Right kidney (tissue), 1 donor: ENCODE results near the gene OR4D2.

Experiments used
- DNase-seq: peaks from one replicate; pipeline ENCODE4 v3.0.0-alpha.2; 2016

OR4D2 gene

DNA sequence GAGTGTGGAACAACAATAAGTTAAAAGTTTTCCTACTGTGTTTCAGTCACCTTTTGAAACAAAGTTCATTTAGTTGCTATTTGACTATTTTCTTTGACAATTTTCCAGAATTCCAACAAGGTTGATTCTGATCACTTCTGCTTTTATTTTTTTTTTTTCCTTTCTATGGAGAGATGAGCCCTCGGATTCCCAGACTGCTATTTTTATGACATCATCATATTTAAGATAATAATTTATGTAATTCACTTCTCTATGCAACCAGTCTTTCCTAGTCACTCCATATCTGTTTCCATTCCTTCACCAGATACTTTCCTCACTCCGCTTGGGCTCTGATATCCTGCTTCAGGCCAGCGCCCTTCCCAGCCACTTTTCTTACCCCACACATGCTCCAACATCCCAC lies 8.1 kb downstream of the OR4D2 start:
- no peak for DNase-seq

DNA sequence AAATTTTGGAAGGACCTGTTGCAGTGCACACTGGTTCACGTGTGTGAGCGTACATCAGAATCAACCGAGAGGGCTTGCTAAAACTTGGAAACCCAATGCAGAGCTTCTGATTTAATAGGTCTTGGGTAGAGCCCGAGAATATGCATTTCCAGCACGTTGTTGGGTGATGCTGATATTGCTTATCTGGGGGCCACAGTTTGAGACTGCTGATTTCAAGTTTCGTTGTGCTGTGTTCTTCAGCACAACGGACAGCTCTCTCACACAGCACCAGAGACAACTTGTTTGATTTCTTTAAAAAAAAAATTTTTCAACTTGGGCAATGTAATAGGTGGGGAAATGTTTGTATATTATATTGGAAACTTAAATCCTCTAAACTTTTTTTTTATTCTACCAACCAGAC lies 9.4 kb downstream of the OR4D2 start:
- no peak for DNase-seq

- no peak for DNase-seq
Measured at GRCh38 chr17:58181796-58182195, 15.0 kb downstream of the OR4D2 start.

- no peak for DNase-seq
Measured at GRCh38 chr17:58183514-58183913, 16.7 kb downstream of the OR4D2 start.

DNA sequence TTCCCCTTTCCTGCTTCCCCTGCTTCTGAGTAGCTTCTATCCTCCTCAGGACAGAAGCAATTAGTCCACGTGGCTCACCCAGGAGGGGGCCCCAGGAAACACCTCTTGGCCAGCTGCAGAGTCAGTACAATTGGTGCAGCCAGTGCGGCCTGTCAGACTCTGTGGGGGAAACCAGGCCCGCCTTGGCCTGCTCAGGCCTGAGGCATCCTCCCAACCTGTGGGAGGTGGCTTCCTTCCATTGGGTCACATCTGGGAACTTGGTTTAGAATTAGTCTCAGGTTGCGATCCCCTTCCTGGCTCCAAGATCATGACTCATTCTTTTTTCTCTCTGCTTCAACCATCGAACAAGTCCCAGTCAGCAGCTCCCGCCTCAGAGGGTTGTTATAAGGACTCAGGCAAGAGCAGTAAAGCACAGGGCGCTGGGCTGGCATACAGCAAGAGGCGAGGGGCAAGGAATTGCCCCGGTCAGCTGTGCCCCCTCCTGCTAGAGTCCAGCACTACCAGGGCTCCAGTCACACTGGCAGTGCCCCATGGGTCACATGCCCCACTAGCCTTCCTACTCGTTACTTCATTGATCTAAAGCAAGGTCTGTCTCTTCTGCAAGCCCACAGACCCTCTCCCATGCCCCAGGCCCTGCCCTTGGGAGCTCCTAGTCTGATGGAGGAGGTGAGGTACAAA lies 17.7 kb downstream of the OR4D2 start:
- no peak for DNase-seq

- DNase-seq, result no peak
Measured at GRCh38 chr17:58184986-58185761, 18.4 kb downstream of the OR4D2 start.

GRCh38 chr17:58186591-58186990 lies 19.8 kb downstream of the OR4D2 start:
- DNase-seq, result no peak

DNA sequence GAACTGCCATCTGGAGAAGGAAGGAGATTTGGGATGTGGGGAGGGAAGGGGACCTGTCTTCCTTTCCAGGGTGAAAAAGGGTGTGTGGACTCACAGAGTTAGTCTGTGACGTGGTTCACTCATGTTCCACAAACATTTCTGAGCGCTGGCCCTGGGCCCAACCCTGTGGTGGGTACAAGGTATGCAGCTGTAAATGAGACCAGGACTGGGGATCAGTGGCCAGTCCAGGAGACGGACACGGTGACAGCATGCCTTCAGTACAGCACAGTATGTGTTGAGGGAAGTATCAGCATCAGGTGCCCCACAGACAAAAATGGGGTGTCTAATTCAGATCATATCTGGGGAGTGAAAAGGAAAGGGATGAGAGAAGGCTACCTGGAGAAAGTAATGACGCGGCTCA lies 20.3 kb downstream of the OR4D2 start:
- no peak for DNase-seq

GRCh38 chr17:58187675-58188074 lies 20.9 kb downstream of the OR4D2 start:
- no peak for DNase-seq

DNA sequence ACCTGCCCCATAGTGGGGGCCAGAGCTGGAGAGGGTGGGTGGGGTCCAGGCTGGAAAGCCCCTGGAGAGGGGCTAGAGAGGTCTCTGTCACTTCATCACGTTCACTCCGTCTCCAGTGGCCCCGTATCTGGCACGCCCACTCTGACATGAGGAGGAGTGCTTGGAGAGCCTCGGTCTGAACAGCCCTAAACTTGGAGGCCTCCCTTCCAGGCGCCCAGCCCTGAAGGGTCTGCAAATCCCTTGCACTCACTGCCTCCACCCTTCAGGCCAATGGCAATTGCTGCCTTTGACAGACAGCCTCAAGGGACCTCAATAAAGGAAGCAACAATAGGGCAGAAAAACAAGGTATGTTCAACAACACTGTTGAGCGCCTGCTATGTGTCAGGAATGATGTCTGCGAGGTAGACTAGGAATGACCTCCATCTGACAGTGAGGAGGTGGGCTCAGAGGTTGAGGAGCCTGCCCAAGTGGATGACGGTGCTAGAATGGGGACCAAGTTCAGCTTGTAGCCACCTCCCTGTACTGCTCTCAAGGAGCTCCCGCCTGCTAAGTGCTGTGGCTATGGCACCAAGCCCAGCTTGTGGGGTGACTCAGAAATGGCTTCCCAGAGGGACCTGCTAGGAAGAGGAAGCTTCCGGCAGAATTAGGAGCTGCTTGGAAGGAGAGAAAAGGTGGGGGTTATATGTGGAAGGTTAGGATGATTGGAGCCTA lies 22.8 kb downstream of the OR4D2 start:
- DNase-seq, result no peak

GRCh38 chr17:58191241-58191896 lies 24.6 kb downstream of the OR4D2 start:
- DNase-seq, result no peak

DNA sequence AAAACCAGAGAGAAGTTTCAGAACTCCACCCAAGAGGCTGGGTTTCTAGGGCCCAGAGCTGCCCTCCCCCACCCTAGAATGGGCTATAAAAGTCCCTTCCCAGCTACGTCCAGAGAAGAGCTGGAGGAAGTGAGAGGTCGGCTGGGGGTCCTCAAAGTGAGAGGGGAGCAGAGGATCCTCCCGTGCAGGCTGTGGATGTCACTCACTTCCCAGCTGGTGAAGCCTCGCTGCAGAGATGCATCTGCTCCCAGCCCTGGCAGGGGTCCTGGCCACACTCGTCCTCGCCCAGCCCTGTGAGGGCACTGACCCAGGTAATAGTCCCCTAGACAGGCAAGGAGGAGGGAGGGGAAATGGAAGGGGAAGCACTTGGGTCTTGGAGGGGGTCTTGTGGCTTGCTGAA lies 25.8 kb downstream of the OR4D2 start, which contains the start of gene EPX:
Gene EPX, plus strand, starts transcription at position 115 of the 400 bp plus-strand sequence. Its CDS starts 121 bp downstream, at position 236.
- DNase-seq, result no peak

GRCh38 chr17:58193641-58194255 lies 27.0 kb downstream of the OR4D2 start:
- no peak for DNase-seq

DNA sequence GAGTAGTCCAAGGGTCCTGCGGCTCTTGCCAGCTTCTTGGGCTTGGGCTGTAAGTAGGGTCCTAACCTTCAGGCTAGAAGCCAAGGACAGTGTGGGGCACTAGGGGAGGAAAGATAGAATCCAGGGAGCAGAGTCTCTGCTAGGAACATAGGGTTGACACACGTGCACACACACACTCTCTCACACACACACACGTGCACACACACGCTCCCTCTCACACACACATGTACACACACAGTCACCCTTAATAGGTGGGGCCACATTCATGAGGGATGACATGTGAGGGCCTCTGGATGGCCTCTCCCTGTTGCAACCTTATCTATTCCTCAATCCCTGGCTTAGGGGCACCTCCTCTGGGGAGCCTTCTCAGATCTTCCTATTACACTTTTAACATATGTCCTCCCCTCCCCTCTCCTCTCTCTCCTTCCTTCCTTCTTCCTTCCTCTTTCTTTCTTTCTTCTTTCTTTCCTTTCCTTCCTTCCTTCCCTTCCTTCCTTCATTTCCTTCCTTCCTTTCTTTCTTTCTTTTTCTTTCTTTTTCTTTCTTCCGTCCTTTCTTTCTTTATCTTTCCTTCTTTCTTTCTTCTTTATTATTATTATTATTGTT lies 28.8 kb downstream of the OR4D2 start:
- no peak for DNase-seq

DNA sequence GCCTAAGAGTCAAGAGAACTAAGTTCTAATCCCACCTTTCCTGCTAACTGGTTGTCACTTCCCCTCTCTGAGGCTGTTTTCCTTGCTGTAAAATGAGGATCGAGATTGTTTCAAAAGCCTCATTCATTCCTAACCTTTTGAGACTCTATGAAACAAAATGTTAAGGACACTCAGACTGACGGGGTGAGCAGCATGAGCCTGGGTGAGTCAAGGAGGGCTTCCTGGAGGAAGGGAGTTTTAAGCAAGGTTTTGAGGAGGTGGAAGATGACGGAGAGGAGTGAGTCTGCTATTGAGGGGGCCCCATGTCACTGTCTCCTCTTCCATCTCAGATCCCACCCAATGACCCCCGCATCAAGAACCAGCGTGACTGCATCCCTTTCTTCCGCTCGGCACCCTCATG lies 29.8 kb downstream of the OR4D2 start:
- no peak for DNase-seq

GRCh38 chr17:58200024-58200633 lies 33.3 kb downstream of the OR4D2 start:
- peak; percentile 4 for DNase-seq

DNA sequence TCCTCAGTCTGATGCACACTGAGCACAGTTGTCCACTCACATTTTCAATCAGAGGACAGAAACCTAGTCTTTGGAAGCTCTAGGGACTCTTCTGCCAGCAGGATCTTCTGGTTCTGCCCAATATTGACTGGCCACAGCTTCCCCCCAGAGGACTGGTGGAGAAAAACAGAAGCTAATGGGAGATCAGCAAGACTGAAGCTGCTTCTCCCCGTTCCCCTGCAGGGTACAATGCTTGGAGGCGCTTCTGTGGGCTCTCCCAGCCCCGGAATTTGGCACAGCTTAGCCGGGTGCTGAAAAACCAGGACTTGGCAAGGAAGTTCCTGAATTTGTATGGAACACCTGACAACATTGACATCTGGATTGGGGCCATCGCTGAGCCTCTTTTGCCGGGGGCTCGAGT lies 36.1 kb downstream of the OR4D2 start:
- no peak for DNase-seq

GRCh38 chr17:58204796-58205195 lies 38.0 kb downstream of the OR4D2 start:
- no peak for DNase-seq

DNA sequence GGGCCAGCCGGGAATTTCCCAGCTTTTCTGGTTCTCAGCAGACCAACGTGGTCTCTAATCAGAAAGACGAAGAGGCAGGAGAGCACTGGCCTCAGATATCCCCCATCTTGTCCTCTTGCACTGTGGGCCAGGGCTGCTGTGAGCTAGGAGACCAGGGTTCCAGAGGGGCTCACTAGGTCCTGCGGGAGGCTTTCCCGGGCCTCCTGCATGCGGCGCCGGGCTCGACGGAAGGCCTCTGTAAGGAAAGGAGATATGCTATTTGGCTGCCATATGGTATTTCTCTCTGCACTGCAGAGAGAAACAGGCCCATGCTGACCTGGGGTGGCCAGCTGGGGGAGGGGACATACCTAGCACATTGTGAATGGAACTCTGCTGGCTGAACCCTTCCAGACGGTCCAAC lies 39.2 kb downstream of the OR4D2 start:
- DNase-seq, result no peak

DNA sequence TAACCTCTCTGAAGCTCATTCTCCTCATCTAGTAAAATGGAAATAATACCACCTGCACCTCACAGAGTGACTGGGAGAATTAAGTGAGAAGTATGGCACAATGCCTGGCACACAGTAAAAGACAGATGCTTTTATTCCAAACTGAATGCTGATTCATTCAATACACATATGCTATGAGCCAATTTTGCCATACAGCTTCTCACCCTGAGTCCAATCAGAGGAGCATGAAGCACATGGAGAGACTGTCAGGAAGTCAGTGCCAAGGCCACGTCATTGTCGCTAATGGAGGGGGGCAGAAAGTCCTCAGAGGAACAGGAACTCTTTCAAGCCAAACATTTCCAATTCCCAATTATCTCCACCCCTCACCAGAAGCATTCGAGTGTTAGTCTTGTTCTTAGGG lies 40.7 kb downstream of the OR4D2 start:
- no peak for DNase-seq

- no peak for DNase-seq
Measured at GRCh38 chr17:58208344-58208743, 41.6 kb downstream of the OR4D2 start.
